ENCODE results near the gene TMEM100. TPM values are rescaled to one million over a fixed set of nuclear protein-coding genes. Genes with fewer than 3 reads are reported as not detected.

TMEM100 gene
- total and polyA plus RNA-seq, 2 donors from 2014 or later: 0.67 to 7.2 TPM

DNA sequence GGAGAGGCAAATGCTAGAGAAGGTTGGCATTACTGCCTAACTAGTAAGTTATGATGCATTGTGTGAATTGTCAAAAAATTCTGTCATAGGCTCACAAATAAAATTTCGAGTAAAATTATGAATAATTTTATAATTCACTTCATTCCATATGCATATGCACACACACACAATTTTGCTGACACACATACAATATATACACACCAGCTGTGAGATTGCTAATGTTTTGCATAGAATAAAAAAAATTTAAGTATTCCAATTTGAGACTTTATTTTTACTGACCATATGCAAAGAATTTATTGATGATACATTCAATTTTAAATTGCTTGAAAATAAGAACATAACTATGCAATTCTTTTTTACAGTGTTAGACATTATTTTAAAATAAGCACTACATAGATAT, 6.8 kb upstream of the TMEM100 start:
- no peak for DNase-seq
- FAIRE-seq: no peak
- Histone ChIP-seq H3K4me1 (ENCODE audit: control insufficient read depth in 2 of 3, insufficient read depth in 2 of 3, low read depth in 1 of 3, low read length in 3 of 3) (peaks cover 7 to 14% (median 14%) of the 10 kb centered on the region in 3 donors), H3K36me3 (ENCODE audit: control insufficient read depth in 2 of 3, insufficient read depth in 3 of 3, low read length in 3 of 3) (no peaks in the 10 kb centered on the region), H3K4me3 (ENCODE audit: low read length in 3 of 3) (no peak overlapping the region), H3K9me3 (ENCODE audit: control insufficient read depth in 2 of 3, insufficient read depth in 1 of 3, low read length in 3 of 3) (no peaks in the 10 kb centered on the region), H3K9ac (ENCODE audit: low read length in 3 of 3) (no peak overlapping the region), H3K27ac (ENCODE audit: low read depth in 2 of 2, low read length in 2 of 2) (no peak overlapping the region), H3K27me3 (ENCODE audit: control insufficient read depth, insufficient read depth, low read length) (no peaks in the 10 kb centered on the region)
- TF ChIP-seq CTCF (IDR thresholded peaks at IDR 0.05; ENCODE audit: borderline replicate concordance, extremely low read depth, insufficient read depth): no peak
- intact Hi-C loops (cut with DNase I): no loop called here

GRCh38 chr17:55728833-55729232, 6.2 kb upstream of the TMEM100 start:
- DNase-seq (no peak), FAIRE-seq (no peak)
- intact Hi-C loops (cut with DNase I): no loop called here
- Histone ChIP-seq H3K4me3 (ENCODE audit: low read length in 3 of 3) (no peak overlapping the region), H3K4me1 (ENCODE audit: control insufficient read depth in 2 of 3, insufficient read depth in 2 of 3, low read depth in 1 of 3, low read length in 3 of 3) (peaks cover 6 to 14% (median 14%) of the 10 kb centered on the region in 3 donors), H3K36me3 (ENCODE audit: control insufficient read depth in 2 of 3, insufficient read depth in 3 of 3, low read length in 3 of 3) (no peaks in the 10 kb centered on the region), H3K27me3 (ENCODE audit: control insufficient read depth, insufficient read depth, low read length) (no peaks in the 10 kb centered on the region), H3K27ac (ENCODE audit: low read depth in 2 of 2, low read length in 2 of 2) (no peak overlapping the region), H3K9ac (ENCODE audit: low read length in 3 of 3) (no peak overlapping the region), H3K9me3 (ENCODE audit: control insufficient read depth in 2 of 3, insufficient read depth in 1 of 3, low read length in 3 of 3) (no peaks in the 10 kb centered on the region)
- no peak for TF ChIP-seq CTCF (IDR thresholded peaks at IDR 0.05; ENCODE audit: borderline replicate concordance, extremely low read depth, insufficient read depth)

GRCh38 chr17:55728361-55728760, 5.7 kb upstream of the TMEM100 start:
- TF ChIP-seq CTCF (IDR thresholded peaks at IDR 0.05; ENCODE audit: borderline replicate concordance, extremely low read depth, insufficient read depth): no peak
- no peak overlapping the region for H3K9ac ChIP-seq (ENCODE audit: low read length in 3 of 3)
- H3K27ac ChIP-seq (ENCODE audit: low read depth in 2 of 2, low read length in 2 of 2): no peak overlapping the region
- no peaks in the 10 kb centered on the region for H3K36me3 ChIP-seq (ENCODE audit: control insufficient read depth in 2 of 3, insufficient read depth in 3 of 3, low read length in 3 of 3)
- intact Hi-C loops (cut with DNase I): no loop called here
- FAIRE-seq (no peak), DNase-seq (no peak)
- H3K9me3 ChIP-seq (ENCODE audit: control insufficient read depth in 2 of 3, insufficient read depth in 1 of 3, low read length in 3 of 3): no peaks in the 10 kb centered on the region
- no peaks in the 10 kb centered on the region for H3K27me3 ChIP-seq (ENCODE audit: control insufficient read depth, insufficient read depth, low read length)
- no peak overlapping the region for H3K4me3 ChIP-seq (ENCODE audit: low read length in 3 of 3)
- peaks cover 3 to 14% (median 14%) of the 10 kb centered on the region in 3 donors for H3K4me1 ChIP-seq (ENCODE audit: control insufficient read depth in 2 of 3, insufficient read depth in 2 of 3, low read depth in 1 of 3, low read length in 3 of 3)

- no peaks in the 10 kb centered on the region for H3K9me3 ChIP-seq (ENCODE audit: control insufficient read depth in 2 of 3, insufficient read depth in 1 of 3, low read length in 3 of 3)
- no peak for FAIRE-seq
- H3K9ac ChIP-seq (ENCODE audit: low read length in 3 of 3): no peak overlapping the region
- peaks cover 3 to 14% (median 12%) of the 10 kb centered on the region in 3 donors for H3K4me1 ChIP-seq (ENCODE audit: control insufficient read depth in 2 of 3, insufficient read depth in 2 of 3, low read depth in 1 of 3, low read length in 3 of 3)
- TF ChIP-seq CTCF (IDR thresholded peaks at IDR 0.05; ENCODE audit: borderline replicate concordance, extremely low read depth, insufficient read depth): no peak
- H3K27me3 ChIP-seq (ENCODE audit: control insufficient read depth, insufficient read depth, low read length): no peaks in the 10 kb centered on the region
- no peaks in the 10 kb centered on the region for H3K36me3 ChIP-seq (ENCODE audit: control insufficient read depth in 2 of 3, insufficient read depth in 3 of 3, low read length in 3 of 3)
- no peak overlapping the region for H3K4me3 ChIP-seq (ENCODE audit: low read length in 3 of 3)
- intact Hi-C loops (cut with DNase I): no loop called here
- no peak overlapping the region for H3K27ac ChIP-seq (ENCODE audit: low read depth in 2 of 2, low read length in 2 of 2)
- no peak for DNase-seq
These were observed 5.3 kb upstream of the TMEM100 start for GRCh38 chr17:55727920-55728319.

Data from kidney (tissue), 14 donors.